ENCODE data around the gene COL6A2. TPM values are rescaled to one million over a fixed set of nuclear protein-coding genes. Genes with fewer than 3 reads are reported as not detected.
A peak's percentile ranks its signal among the peaks of the same experiment; 100 is the strongest.

COL6A2 gene
- total RNA-seq, 4 donors from 2014 or later = 321 to 1,200 (median 948) TPM

- H3K36me3 ChIP-seq = no peaks in the 10 kb centered on the region
- peak overlapping the region; percentile 58 to 68 for H3K27ac ChIP-seq
- DNase-seq = no peak
- intact Hi-C loops (cut with DNase I; ENCODE audit: low total_unique reads) = no loop called here
- H3K9me3 ChIP-seq = no peaks in the 10 kb centered on the region
- H3K27me3 ChIP-seq = no peaks in the 10 kb centered on the region
- TF ChIP-seq POLR2A (IDR thresholded peaks at IDR 0.05) = no peak
- TF ChIP-seq CTCF (IDR thresholded peaks at IDR 0.05) = no peak
- H3K4me1 ChIP-seq = peaks cover 0 to 26% of the 10 kb centered on the region in 2 donors
- H3K4me3 ChIP-seq = no peak overlapping the region
These were observed 13.3 kb downstream of the COL6A2 start for GRCh38 chr21:46111193-46111571.

GRCh38 chr21:46111857-46112724 lies 14.2 kb downstream of the COL6A2 start:
- no peak overlapping the region for H3K27ac ChIP-seq
- TF ChIP-seq POLR2A (IDR thresholded peaks at IDR 0.05) (no peak), CTCF (IDR thresholded peaks at IDR 0.05) (no peak)
- no peaks in the 10 kb centered on the region for H3K9me3 ChIP-seq
- peak; percentile 27 to 28 for DNase-seq
- H3K27me3 ChIP-seq = no peaks in the 10 kb centered on the region
- no peaks in the 10 kb centered on the region for H3K36me3 ChIP-seq
- peaks cover 0 to 26% of the 10 kb centered on the region in 2 donors for H3K4me1 ChIP-seq
- no peak overlapping the region for H3K4me3 ChIP-seq
- intact Hi-C loops (cut with DNase I; ENCODE audit: low total_unique reads) = no loop called here

- TF ChIP-seq POLR2A (IDR thresholded peaks at IDR 0.05) = no peak
- TF ChIP-seq CTCF (IDR thresholded peaks at IDR 0.05) = no peak
- Histone ChIP-seq H3K27me3 (no peaks in the 10 kb centered on the region), H3K36me3 (no peaks in the 10 kb centered on the region), H3K9me3 (no peaks in the 10 kb centered on the region), H3K4me3 (no peak overlapping the region), H3K4me1 (peaks cover 0 to 26% of the 10 kb centered on the region in 2 donors), H3K27ac (no peak overlapping the region)
- intact Hi-C loops (cut with DNase I; ENCODE audit: low total_unique reads) = no loop called here
- no peak for DNase-seq
These were observed 14.9 kb downstream of the COL6A2 start for GRCh38 chr21:46112725-46113215.

DNA sequence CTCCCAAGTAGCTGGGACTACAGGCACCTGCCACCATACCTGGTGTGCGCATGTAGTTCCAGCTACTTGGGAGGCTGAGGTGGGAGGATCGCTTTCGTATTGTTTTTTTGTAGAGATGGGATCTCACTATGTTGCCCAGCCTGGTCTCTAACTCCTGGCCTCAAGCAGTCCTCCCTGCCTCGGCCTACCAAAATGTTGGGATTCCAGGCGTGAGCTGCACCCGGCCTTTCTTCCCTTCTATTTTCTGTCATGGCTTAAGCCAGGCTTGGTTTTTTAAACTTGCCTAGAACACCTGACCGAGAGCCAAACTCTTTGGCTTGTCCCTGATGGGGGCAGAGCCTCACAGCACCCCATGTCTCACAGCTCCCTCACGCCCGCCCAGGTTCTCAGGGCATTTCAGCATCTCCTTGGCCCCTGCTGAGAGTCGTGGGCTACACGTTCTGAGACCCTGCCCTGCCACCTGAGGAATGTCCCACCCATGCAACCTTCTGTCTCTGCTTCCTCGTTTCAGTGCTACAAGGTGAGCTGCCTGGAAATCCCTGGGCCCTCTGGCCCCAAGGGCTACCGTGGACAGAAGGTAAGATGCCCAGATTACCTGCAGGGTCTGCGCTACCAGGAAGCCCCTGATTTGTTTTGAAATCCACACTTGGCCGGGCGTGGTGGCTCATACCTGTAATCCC lies 15.7 kb downstream of the COL6A2 start:
- no peaks in the 10 kb centered on the region for H3K27me3 ChIP-seq
- DNase-seq = no peak
- TF ChIP-seq CTCF (IDR thresholded peaks at IDR 0.05) = no peak
- H3K4me1 ChIP-seq = peaks cover 0 to 26% of the 10 kb centered on the region in 2 donors
- no peak overlapping the region for H3K27ac ChIP-seq
- intact Hi-C loops (cut with DNase I; ENCODE audit: low total_unique reads) = no loop called here
- no peaks in the 10 kb centered on the region for H3K36me3 ChIP-seq
- no peak overlapping the region for H3K4me3 ChIP-seq
- no peaks in the 10 kb centered on the region for H3K9me3 ChIP-seq

GRCh38 chr21:46114963-46115362 lies 17.1 kb downstream of the COL6A2 start:
- Histone ChIP-seq H3K4me1 (peaks cover 0 to 12% of the 10 kb centered on the region in 2 donors), H3K27ac (no peak overlapping the region), H3K4me3 (no peak overlapping the region), H3K36me3 (no peaks in the 10 kb centered on the region), H3K9me3 (no peaks in the 10 kb centered on the region), H3K27me3 (no peaks in the 10 kb centered on the region)
- DNase-seq = peak in 1 of 2 donors; percentile 24
- intact Hi-C loops (cut with DNase I; ENCODE audit: low total_unique reads) = no loop called here
- TF ChIP-seq CTCF (IDR thresholded peaks at IDR 0.05) = no peak
- TF ChIP-seq POLR2A (IDR thresholded peaks at IDR 0.05) = no peak

All from uterus (tissue), 4 donors.